Measurements from ENCODE around the gene ZNF777.

GRCh38 chr7:149478754-149479153 lies 17.9 kb upstream of the ZNF777 start:
- TF ChIP-seq CTCF (conservative IDR thresholded peaks at IDR 0.05; ENCODE audit: low read length) (no peak), EZH2phosphoT487 (IDR thresholded peaks at IDR 0.05; ENCODE audit: borderline replicate concordance) (no peak)
